Measurements from ENCODE around the gene INAFM2. TPM values are rescaled to one million over a fixed set of nuclear protein-coding genes. Genes with fewer than 3 reads are reported as not detected.

The INAFM2 gene
- total RNA-seq, 4 donors from 2014 or later: 39.0 to 41.3 (median 40.7) TPM

DNA sequence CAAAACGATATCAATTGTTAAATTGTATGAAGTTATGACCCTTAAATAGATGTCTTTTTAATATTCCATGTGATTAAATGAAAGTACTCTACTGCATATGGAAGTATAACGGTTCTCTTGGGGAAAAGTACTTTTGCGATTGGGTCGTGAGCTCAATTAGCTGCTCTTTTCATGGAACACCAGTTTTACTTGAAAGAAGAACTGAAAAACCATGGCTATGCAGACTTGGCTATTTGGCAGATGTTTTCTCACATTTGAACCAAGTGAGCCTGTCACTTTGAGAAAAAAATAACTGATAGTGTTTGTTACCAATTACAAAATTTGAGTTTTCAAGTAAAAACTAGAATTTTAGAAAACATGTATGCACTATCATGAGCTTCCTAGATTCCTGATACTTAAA is 5.9 kb upstream of the INAFM2 start:
- no peak overlapping the region for H3K27ac ChIP-seq (replicated peaks in 1 of 4)
- TF ChIP-seq POLR2AphosphoS5 (IDR thresholded peaks at IDR 0.05) (no peak), EP300 (IDR thresholded peaks at IDR 0.05) (no peak), POLR2A (IDR thresholded peaks at IDR 0.05; ENCODE audit: low read depth) (no peak)
- TF ChIP-seq, protein P1, sequence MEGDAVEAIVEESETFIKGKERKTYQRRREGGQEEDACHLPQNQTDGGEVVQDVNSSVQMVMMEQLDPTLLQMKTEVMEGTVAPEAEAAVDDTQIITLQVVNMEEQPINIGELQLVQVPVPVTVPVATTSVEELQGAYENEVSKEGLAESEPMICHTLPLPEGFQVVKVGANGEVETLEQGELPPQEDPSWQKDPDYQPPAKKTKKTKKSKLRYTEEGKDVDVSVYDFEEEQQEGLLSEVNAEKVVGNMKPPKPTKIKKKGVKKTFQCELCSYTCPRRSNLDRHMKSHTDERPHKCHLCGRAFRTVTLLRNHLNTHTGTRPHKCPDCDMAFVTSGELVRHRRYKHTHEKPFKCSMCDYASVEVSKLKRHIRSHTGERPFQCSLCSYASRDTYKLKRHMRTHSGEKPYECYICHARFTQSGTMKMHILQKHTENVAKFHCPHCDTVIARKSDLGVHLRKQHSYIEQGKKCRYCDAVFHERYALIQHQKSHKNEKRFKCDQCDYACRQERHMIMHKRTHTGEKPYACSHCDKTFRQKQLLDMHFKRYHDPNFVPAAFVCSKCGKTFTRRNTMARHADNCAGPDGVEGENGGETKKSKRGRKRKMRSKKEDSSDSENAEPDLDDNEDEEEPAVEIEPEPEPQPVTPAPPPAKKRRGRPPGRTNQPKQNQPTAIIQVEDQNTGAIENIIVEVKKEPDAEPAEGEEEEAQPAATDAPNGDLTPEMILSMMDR (IDR thresholded peaks at IDR 0.05): no peak
- no peak overlapping the region for H3K4me3 ChIP-seq
- no peak for DNase-seq (ENCODE audit: extremely low spot score)
- H3K36me3 ChIP-seq: no peaks in the 10 kb centered on the region
- intact Hi-C loops (cut with DNase I): loop anchor here (5.0 kb wide), 1 partner anchor 35 kb away; the partner anchor contains the start of gene ANKRD63
- H3K27me3 ChIP-seq: no peaks in the 10 kb centered on the region
- H3K4me1 ChIP-seq: peaks cover 0 to 33% (median 27%) of the 10 kb centered on the region in 4 donors
- 66% methylated on average over 4 of the region's 4 CpGs for WGBS
- H3K9me3 ChIP-seq: no peaks in the 10 kb centered on the region

GRCh38 chr15:40320409-40320808 is 3.1 kb upstream of the INAFM2 start:
- intact Hi-C loops (cut with DNase I): loop anchor here (2.0 to 5.0 kb wide), 2 partner anchors 47 to 102 kb away; no protein-coding TSS in a partner anchor
- Histone ChIP-seq H3K27ac (replicated peaks in 1 of 4) (peak overlapping the region in 2 of 4 donors; percentile 95 to 98), H3K4me1 (peaks cover 10 to 41% (median 34%) of the 10 kb centered on the region in 4 donors)

GRCh38 chr15:40320931-40321371 is 2.5 kb upstream of the INAFM2 start:
- DNase-seq (ENCODE audit: extremely low spot score): no peak
- no peaks in the 10 kb centered on the region for H3K9me3 ChIP-seq

More at GRCh38 chr15:40320409-40320808, 3.1 kb upstream of the INAFM2 start:
- no peaks in the 10 kb centered on the region for H3K36me3 ChIP-seq
- WGBS: 91% methylated on average over 1 of the region's 1 CpG
- no peak overlapping the region for H3K4me3 ChIP-seq
- no peaks in the 10 kb centered on the region for H3K9me3 ChIP-seq
- H3K27me3 ChIP-seq: no peaks in the 10 kb centered on the region
- no peak for DNase-seq (ENCODE audit: extremely low spot score)
- TF ChIP-seq POLR2A (IDR thresholded peaks at IDR 0.05; ENCODE audit: low read depth) (no peak), EP300 (IDR thresholded peaks at IDR 0.05) (no peak), POLR2AphosphoS5 (IDR thresholded peaks at IDR 0.05) (no peak)
- TF ChIP-seq, protein P1 (IDR thresholded peaks at IDR 0.05): no peak

GRCh38 chr15:40322531-40323238 is 807 bp upstream of the INAFM2 start:
- intact Hi-C loops (cut with DNase I): loop anchor here (2.0 to 5.0 kb wide), 2 partner anchors 16 to 45 kb away; no protein-coding TSS in a partner anchor
- H3K36me3 ChIP-seq: peaks cover 0 to 5% (median 0%) of the 10 kb centered on the region in 4 donors
- H3K9me3 ChIP-seq: no peaks in the 10 kb centered on the region
- H3K4me3 ChIP-seq: peak overlapping the region; percentile 86 to 95 (median 95)
- WGBS: 59% methylated on average over 25 of the region's 26 CpGs
- no peaks in the 10 kb centered on the region for H3K27me3 ChIP-seq
- peak overlapping the region; percentile 86 to 98 (median 96) for H3K27ac ChIP-seq (replicated peaks in 1 of 4)
- TF ChIP-seq EP300 (IDR thresholded peaks at IDR 0.05): no peak
- peak; percentile 48 to 53 for TF ChIP-seq POLR2AphosphoS5 (IDR thresholded peaks at IDR 0.05)
- no peak for DNase-seq (ENCODE audit: extremely low spot score)
- H3K4me1 ChIP-seq: peaks cover 33 to 64% (median 57%) of the 10 kb centered on the region in 4 donors

More at GRCh38 chr15:40320931-40321371, 2.5 kb upstream of the INAFM2 start:
- Histone ChIP-seq H3K4me1 (peaks cover 16 to 47% (median 40%) of the 10 kb centered on the region in 4 donors), H3K36me3 (no peaks in the 10 kb centered on the region), H3K27me3 (no peaks in the 10 kb centered on the region), H3K27ac (replicated peaks in 1 of 4) (peak overlapping the region; percentile 86 to 98 (median 96)), H3K4me3 (no peak overlapping the region)
- intact Hi-C loops (cut with DNase I): loop anchor here (2.0 to 5.0 kb wide), 2 partner anchors 46 to 102 kb away; no protein-coding TSS in a partner anchor
- TF ChIP-seq, protein P1 (IDR thresholded peaks at IDR 0.05): peak; percentile 90 to 97 (median 93)
- TF ChIP-seq POLR2A (IDR thresholded peaks at IDR 0.05; ENCODE audit: low read depth): no peak
- WGBS: 2% methylated on average over 2 of the region's 2 CpGs

Measured in esophagus muscularis mucosa (tissue), 4 donors.